HepG2 (cell line): ENCODE results near the gene CDH23.

ENCODE experiments used
- ARHGAP35 ChIP-seq: sonication (generic); formaldehyde crosslinking; IDR thresholded peaks from 2 replicates; pipeline ENCODE4 v1.9.0; 2022; ENCODE audit warnings: mild to moderate bottlenecking, inconsistent platforms, moderate library complexity, missing genetic modification reagents, borderline replicate concordance
- CREM ChIP-seq, 2 experiments: sonication (generic) in 1 of 2; formaldehyde crosslinking in 1 of 2; IDR thresholded peaks; 2 replicates each; pipeline versions ENCODE4 v1.4.0 to v1.6.1; 2016 to 2020; ENCODE audit warnings: antibody characterized with exemption in 1 of 2, mild to moderate bottlenecking in 1 of 2, missing genetic modification reagents in 1 of 2
- NFIC ChIP-seq: IDR thresholded peaks from 2 replicates; pipeline ENCODE4 v1.6.1; 2012; ENCODE audit warnings: mild to moderate bottlenecking, low read length, inconsistent platforms
- POLR2AphosphoS5 ChIP-seq: IDR thresholded peaks from 2 replicates; pipeline ENCODE4 v1.6.1; 2012; ENCODE audit warnings: low read depth, low read length
- RFXANK ChIP-seq: IDR thresholded peaks from 2 replicates; pipeline ENCODE4 v1.6.1; 2016
- ZNF761 ChIP-seq: sonication (generic); formaldehyde crosslinking; conservative IDR thresholded peaks from 2 replicates; pipeline ENCODE4 v1.4.0; 2020; ENCODE audit warnings: mild to moderate bottlenecking, missing genetic modification reagents

DNA sequence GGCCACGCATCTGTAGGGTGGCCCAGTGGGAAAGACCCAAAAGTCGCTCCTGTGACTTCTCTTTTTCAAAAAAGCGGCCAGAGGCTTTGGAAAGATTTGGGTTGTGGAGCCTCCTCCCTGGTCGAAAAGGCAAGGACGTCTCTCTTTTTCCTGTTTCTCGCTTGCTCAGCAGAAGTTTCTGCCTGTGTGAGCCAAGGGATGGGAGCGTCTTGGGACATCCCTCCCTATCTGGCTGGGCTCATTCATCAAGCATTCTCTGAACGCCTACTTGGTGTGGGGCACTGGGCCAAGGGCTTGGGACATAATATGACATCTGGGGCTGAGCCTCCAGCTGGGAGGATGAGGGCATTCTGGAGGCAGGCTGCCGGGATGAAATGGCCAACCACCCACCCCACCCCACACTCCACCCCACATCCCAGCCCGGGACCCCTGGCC is 201.9 kb downstream of the CDH23 start:
- TF ChIP-seq ZNF761 (CRISPR knock-in tag) (no peak), RFXANK (no peak), CREM (IDR thresholded peaks at IDR 0.05) (no peak), CREM (CRISPR knock-in tag; IDR thresholded peaks at IDR 0.05) (no peak), ARHGAP35 (CRISPR knock-in tag) (no peak), POLR2AphosphoS5 (no peak), NFIC (no peak)
